ENCODE measurements around the gene NUF2.

DNA sequence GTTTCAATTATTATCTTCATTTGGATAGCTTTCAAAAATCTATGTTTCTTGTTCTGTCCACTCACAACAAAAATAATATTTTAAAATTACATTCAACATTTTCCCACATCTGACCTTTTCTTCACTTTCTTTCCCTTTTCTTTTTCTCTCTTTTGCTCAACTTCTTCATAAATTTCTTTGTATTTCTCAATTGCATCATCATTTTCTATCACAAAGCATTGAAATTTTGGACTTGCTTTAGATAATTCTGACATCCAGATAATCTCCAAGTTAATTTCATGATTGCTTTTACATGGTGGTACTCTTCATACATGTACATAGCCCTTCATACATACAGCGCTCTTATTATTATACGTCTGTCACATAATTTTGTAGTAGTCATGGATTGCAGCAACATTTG is 30.2 kb downstream of the NUF2 start:
- TF ChIP-seq, protein P1, sequence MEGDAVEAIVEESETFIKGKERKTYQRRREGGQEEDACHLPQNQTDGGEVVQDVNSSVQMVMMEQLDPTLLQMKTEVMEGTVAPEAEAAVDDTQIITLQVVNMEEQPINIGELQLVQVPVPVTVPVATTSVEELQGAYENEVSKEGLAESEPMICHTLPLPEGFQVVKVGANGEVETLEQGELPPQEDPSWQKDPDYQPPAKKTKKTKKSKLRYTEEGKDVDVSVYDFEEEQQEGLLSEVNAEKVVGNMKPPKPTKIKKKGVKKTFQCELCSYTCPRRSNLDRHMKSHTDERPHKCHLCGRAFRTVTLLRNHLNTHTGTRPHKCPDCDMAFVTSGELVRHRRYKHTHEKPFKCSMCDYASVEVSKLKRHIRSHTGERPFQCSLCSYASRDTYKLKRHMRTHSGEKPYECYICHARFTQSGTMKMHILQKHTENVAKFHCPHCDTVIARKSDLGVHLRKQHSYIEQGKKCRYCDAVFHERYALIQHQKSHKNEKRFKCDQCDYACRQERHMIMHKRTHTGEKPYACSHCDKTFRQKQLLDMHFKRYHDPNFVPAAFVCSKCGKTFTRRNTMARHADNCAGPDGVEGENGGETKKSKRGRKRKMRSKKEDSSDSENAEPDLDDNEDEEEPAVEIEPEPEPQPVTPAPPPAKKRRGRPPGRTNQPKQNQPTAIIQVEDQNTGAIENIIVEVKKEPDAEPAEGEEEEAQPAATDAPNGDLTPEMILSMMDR (IDR thresholded peaks at IDR 0.05; ENCODE audit: low read depth, low read length) = no peak
- TF ChIP-seq, protein P2, sequence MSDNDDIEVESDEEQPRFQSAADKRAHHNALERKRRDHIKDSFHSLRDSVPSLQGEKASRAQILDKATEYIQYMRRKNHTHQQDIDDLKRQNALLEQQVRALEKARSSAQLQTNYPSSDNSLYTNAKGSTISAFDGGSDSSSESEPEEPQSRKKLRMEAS (IDR thresholded peaks at IDR 0.05; ENCODE audit: low read depth, low read length) = no peak
